H9 (cell line): Measurements from ENCODE around the gene GCM1. TPM values are rescaled to one million over a fixed set of nuclear protein-coding genes. Genes with fewer than 3 reads are reported as not detected.

Experiments
- DNase-seq: peaks from one replicate; pipeline ENCODE4 v3.0.0-alpha.2; 2017
- H2AFZ ChIP-seq: one replicate; pipeline ENCODE4 v1.6.1; 2013; ENCODE audit warnings: mild to moderate bottlenecking, low read length, control low read depth, moderate library complexity
- H2AK5ac ChIP-seq: 2 replicates; pipeline ENCODE4 v1.6.1; 2013; ENCODE audit warnings: low read length, control low read depth, mixed read lengths; ENCODE audit not compliant: insufficient read length
- H2BK120ac ChIP-seq: one replicate; pipeline ENCODE4 v1.6.1; 2013; ENCODE audit warnings: low read depth, mild to moderate bottlenecking, low read length, control low read depth, inconsistent platforms; ENCODE audit not compliant: poor library complexity, severe bottlenecking
- H2BK12ac ChIP-seq: 2 replicates; pipeline ENCODE4 v1.6.1; 2013; ENCODE audit warnings: low read length, control low read depth, mixed read lengths, low read depth; ENCODE audit not compliant: insufficient read length
- H2BK15ac ChIP-seq: 2 replicates; pipeline ENCODE4 v1.6.1; 2013; ENCODE audit warnings: low read depth, low read length, control low read depth
- H2BK20ac ChIP-seq: one replicate; pipeline ENCODE4 v1.6.1; 2013; ENCODE audit warnings: low read depth, mild to moderate bottlenecking, low read length, control low read depth, inconsistent platforms; ENCODE audit not compliant: poor library complexity, severe bottlenecking
- H2BK5ac ChIP-seq: 2 replicates; pipeline ENCODE4 v1.6.1; 2013; ENCODE audit warnings: low read length, control low read depth, mixed read lengths; ENCODE audit not compliant: insufficient read length
- H3K14ac ChIP-seq: 2 replicates; pipeline ENCODE4 v1.6.1; 2013; ENCODE audit warnings: low read length, control low read depth; ENCODE audit not compliant: insufficient read depth
- H3K18ac ChIP-seq: 2 replicates; pipeline ENCODE4 v1.6.1; 2013; ENCODE audit warnings: low read depth, mild to moderate bottlenecking, mixed read lengths, low read length, control low read depth; ENCODE audit not compliant: insufficient read length
- H3K23ac ChIP-seq: 2 replicates; pipeline ENCODE4 v1.6.1; 2013; ENCODE audit warnings: low read length, control low read depth, mixed read lengths, low read depth; ENCODE audit not compliant: insufficient read length
- H3K23me2 ChIP-seq: 2 replicates; pipeline ENCODE4 v1.6.1; 2013; ENCODE audit warnings: low read depth, mild to moderate bottlenecking, mixed read lengths, low read length, control low read depth; ENCODE audit not compliant: insufficient read length, poor library complexity, severe bottlenecking
- H3K27ac ChIP-seq: 2 replicates; pipeline ENCODE4 v1.5.1; 2013; ENCODE audit warnings: low read length, control low read depth, mixed read lengths, low read depth; ENCODE audit not compliant: insufficient read length
- H3K27me3 ChIP-seq: 2 replicates; pipeline ENCODE4 v1.6.1; 2013; ENCODE audit warnings: low read length, control low read depth, inconsistent platforms; ENCODE audit not compliant: insufficient read depth
- H3K4ac ChIP-seq: 2 replicates; pipeline ENCODE4 v1.6.1; 2013; ENCODE audit warnings: low read depth, mild to moderate bottlenecking, control low read depth, inconsistent platforms, low read length, moderate library complexity
- H3K4me1 ChIP-seq: 2 replicates; pipeline ENCODE4 v1.6.1; 2013; ENCODE audit warnings: low read length, control low read depth, inconsistent platforms; ENCODE audit not compliant: insufficient read depth
- H3K4me2 ChIP-seq: 2 replicates; pipeline ENCODE4 v1.6.1; 2013; ENCODE audit warnings: low read length, control low read depth, mixed read lengths; ENCODE audit not compliant: insufficient read length, insufficient read depth
- H3K56ac ChIP-seq: 2 replicates; pipeline ENCODE4 v1.6.1; 2013; ENCODE audit warnings: low read depth, mild to moderate bottlenecking, mixed read lengths, low read length, control low read depth; ENCODE audit not compliant: insufficient read length
- H3K79me1 ChIP-seq: 2 replicates; pipeline ENCODE4 v1.6.1; 2013; ENCODE audit warnings: low read depth, mild to moderate bottlenecking, moderate library complexity, low read length, control low read depth, inconsistent platforms; ENCODE audit not compliant: insufficient read depth, poor library complexity, severe bottlenecking
- H3K79me2 ChIP-seq: 2 replicates; pipeline ENCODE4 v1.6.1; 2013; ENCODE audit warnings: low read length, control low read depth, inconsistent platforms; ENCODE audit not compliant: insufficient read depth
- H3K9ac ChIP-seq: 2 replicates; pipeline ENCODE4 v1.6.1; 2013; ENCODE audit warnings: low read length, control low read depth, mixed read lengths; ENCODE audit not compliant: insufficient read length; ENCODE audit errors: extremely low read depth
- H3K9me3 ChIP-seq: one replicate; pipeline ENCODE4 v1.6.1; 2013; ENCODE audit warnings: low read depth, low read length, inconsistent platforms; ENCODE audit not compliant: control insufficient read depth
- H3T11ph ChIP-seq: one replicate; pipeline ENCODE4 v1.6.1; 2013; ENCODE audit warnings: mild to moderate bottlenecking, low read length, control low read depth, inconsistent platforms
- H4K20me1 ChIP-seq: one replicate; pipeline ENCODE4 v1.6.1; 2013; ENCODE audit not compliant: control insufficient read depth, insufficient read length, insufficient read depth
- H4K5ac ChIP-seq: 2 replicates; pipeline ENCODE4 v1.6.1; 2013; ENCODE audit warnings: low read depth, mild to moderate bottlenecking, mixed read lengths, low read length, control low read depth; ENCODE audit not compliant: insufficient read length
- H4K8ac ChIP-seq: replicated peaks from 2 replicates; pipeline ENCODE4 v1.6.1; 2013; ENCODE audit warnings: low read length, control low read depth, mixed read lengths, low read depth; ENCODE audit not compliant: insufficient read length
- H4K91ac ChIP-seq: 2 replicates; pipeline ENCODE4 v1.6.1; 2013; ENCODE audit warnings: low read depth, mild to moderate bottlenecking, moderate library complexity, mixed read lengths, low read length, control low read depth; ENCODE audit not compliant: insufficient read length
- H3K27ac Mint-ChIP-seq, 3 experiments: 2 replicates in 2 of 3; 3 replicates in 1 of 3; pipeline ENCODE4 v1.8.0; 2020 to 2021; ENCODE audit warnings: mixed read lengths in 3 of 3, mild to moderate bottlenecking in 1 of 3, moderate library complexity in 1 of 3
- H3K27me3 Mint-ChIP-seq: 2 replicates; pipeline ENCODE4 v1.8.0; 2021; ENCODE audit warnings: low read depth, mild to moderate bottlenecking, moderate library complexity, mixed read lengths
- H3K36me3 Mint-ChIP-seq, 3 experiments: 2 replicates in 2 of 3; 3 replicates in 1 of 3; pipeline ENCODE4 v1.8.0; 2020 to 2021; ENCODE audit warnings: low read depth in 3 of 3, mixed read lengths in 3 of 3; ENCODE audit not compliant: insufficient read depth in 1 of 3
- H3K4me1 Mint-ChIP-seq, 2 experiments: 2 replicates each; pipeline ENCODE4 v1.8.0; 2020; ENCODE audit warnings: mixed read lengths in 2 of 2
- H3K4me3 Mint-ChIP-seq, 2 experiments: 2 replicates in 1 of 2; 3 replicates in 1 of 2; pipeline ENCODE4 v1.8.0; 2020 to 2021; ENCODE audit warnings: mild to moderate bottlenecking in 2 of 2, mixed read lengths in 2 of 2, moderate library complexity in 1 of 2
- H3K9me3 Mint-ChIP-seq, 2 experiments: 2 replicates in 1 of 2; 3 replicates in 1 of 2; pipeline ENCODE4 v1.8.0; 2020; ENCODE audit warnings: mild to moderate bottlenecking in 2 of 2, mixed read lengths in 2 of 2, moderate library complexity in 1 of 2
- WGBS: extraction: QIAGEN DNeasy Blood & Tissue Kit; methylation state at CpG from one replicate; pipeline ENCODE4 v1.1.7; 2013; ENCODE audit warnings: missing lambda C conversion rate, low lambda C conversion rate, mixed read lengths; ENCODE audit not compliant: insufficient read length; ENCODE audit errors: extremely low coverage; 5-methylcytosine and 5-hydroxymethylcytosine counted together
- total RNA-seq: library from RNA; stranded (reverse); gene quantifications from 2 replicates; pipeline ENCODE4 v1.2.1, GENCODE V29; 2021
- TF ChIP-seq, protein P1 (sequence below): fragments of 200-600 bp; sonication (generic); conservative IDR thresholded peaks from 3 replicates; pipeline ENCODE4 v1.8.0; 2021; ENCODE audit warnings: antibody characterized with exemption, mild to moderate bottlenecking

GCM1 gene
- total RNA-seq, 1 experiment from 2014 or later = not detected

- H3K4me1 Mint-ChIP-seq = no peaks in the 10 kb centered on the region
- H3K27me3 ChIP-seq = no peaks in the 10 kb centered on the region
- no CpG with 5 or more reads among the region's 3 CpGs for WGBS
- H3K27ac Mint-ChIP-seq = no peak overlapping the region
- no peaks in the 10 kb centered on the region for H3K9me3 ChIP-seq
- no peak overlapping the region for H2BK12ac ChIP-seq
- H3K9me3 Mint-ChIP-seq = no peaks in the 10 kb centered on the region
- no peak overlapping the region for H3K18ac ChIP-seq
- no peak overlapping the region for H2BK120ac ChIP-seq
- no peak overlapping the region for H4K8ac ChIP-seq
- H4K20me1 ChIP-seq = no peaks in the 10 kb centered on the region
- no peak overlapping the region for H3K4ac ChIP-seq
- H3K23me2 ChIP-seq = no peaks in the 10 kb centered on the region
- no peaks in the 10 kb centered on the region for H3K79me1 ChIP-seq
- H2BK5ac ChIP-seq = no peak overlapping the region
- no peak overlapping the region for H2BK15ac ChIP-seq
- peaks cover 15 to 76% (median 60%) of the 10 kb centered on the region in 3 experiments; a peak in 6 of 7 replicates for H3K36me3 Mint-ChIP-seq
- no peak overlapping the region for H3K14ac ChIP-seq
- H3K79me2 ChIP-seq = no peaks in the 10 kb centered on the region
- no peak overlapping the region for H3K9ac ChIP-seq
- H3K23ac ChIP-seq = no peak overlapping the region
- no peak overlapping the region for H3K4me2 ChIP-seq
- TF ChIP-seq, protein P1, sequence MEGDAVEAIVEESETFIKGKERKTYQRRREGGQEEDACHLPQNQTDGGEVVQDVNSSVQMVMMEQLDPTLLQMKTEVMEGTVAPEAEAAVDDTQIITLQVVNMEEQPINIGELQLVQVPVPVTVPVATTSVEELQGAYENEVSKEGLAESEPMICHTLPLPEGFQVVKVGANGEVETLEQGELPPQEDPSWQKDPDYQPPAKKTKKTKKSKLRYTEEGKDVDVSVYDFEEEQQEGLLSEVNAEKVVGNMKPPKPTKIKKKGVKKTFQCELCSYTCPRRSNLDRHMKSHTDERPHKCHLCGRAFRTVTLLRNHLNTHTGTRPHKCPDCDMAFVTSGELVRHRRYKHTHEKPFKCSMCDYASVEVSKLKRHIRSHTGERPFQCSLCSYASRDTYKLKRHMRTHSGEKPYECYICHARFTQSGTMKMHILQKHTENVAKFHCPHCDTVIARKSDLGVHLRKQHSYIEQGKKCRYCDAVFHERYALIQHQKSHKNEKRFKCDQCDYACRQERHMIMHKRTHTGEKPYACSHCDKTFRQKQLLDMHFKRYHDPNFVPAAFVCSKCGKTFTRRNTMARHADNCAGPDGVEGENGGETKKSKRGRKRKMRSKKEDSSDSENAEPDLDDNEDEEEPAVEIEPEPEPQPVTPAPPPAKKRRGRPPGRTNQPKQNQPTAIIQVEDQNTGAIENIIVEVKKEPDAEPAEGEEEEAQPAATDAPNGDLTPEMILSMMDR = no peak
- no peak overlapping the region for H3K4me3 Mint-ChIP-seq
- no peak overlapping the region for H3K27ac ChIP-seq
- no peaks in the 10 kb centered on the region for H3K4me1 ChIP-seq
- no peak overlapping the region for H4K5ac ChIP-seq
- no peak overlapping the region for H2BK20ac ChIP-seq
- H3T11ph ChIP-seq = no peak overlapping the region
- no peak overlapping the region for H3K56ac ChIP-seq
- H2AK5ac ChIP-seq = no peak overlapping the region
- H4K91ac ChIP-seq = no peak overlapping the region
- DNase-seq = no peak
- no peaks in the 10 kb centered on the region for H3K27me3 Mint-ChIP-seq
- H2AFZ ChIP-seq = no peak overlapping the region
Measured at GRCh38 chr6:53095270-53095669, 53.4 kb downstream of the GCM1 start.
